ENCODE data around the gene UNC45B.
"Not testable (repeated sequence)": the region's sequence is repeated elsewhere in the genome, so short reads cannot be mapped to it uniquely, and the experiment has no call there.

Gene UNC45B

DNA sequence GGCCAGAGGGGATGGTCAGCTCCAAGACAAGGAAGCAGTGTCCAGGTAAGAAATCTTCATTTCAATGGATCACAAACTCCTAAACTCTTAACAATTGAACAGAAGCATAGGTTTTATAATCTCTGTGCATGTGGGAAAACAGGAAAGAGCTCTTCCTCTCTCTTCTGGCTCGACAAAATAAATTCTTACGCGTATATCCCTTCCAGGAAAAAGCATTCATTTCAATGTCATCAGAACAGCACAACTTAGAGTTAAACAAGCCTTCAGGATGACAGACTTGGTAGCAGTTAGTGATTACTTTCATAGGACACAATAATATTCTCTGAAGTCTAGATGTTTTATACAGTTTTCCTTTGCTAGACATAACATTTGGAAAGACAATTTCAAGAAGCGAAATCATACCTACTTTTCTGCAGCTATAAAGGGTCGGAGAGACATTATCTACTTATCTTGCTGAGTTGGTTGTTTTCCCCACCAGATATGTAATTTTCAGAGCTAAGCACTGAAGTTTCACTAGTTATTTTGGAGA, 65.9 kb downstream of the UNC45B start:
- no peak for DNase-seq (ENCODE audit: insufficient read length, low spot score)
- FAIRE-seq = no peak

DNA sequence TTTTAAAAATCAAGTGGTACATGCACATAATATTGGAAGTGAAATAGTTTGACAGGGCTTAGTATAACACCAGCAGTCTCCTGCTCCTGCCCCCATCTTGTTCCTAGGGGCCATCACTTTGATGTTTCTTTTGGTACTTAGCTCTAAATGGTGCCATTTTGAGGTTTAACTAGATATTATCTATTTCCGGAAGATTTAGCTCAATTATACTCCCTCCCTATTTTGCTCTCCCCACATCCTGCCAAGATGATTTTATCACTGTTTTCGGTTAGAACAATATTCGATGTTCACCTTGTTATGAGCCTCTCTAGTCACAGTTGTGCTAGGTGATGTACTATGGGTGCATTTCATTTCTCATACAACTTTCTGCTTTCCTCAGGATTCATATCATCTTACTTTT, 66.6 kb downstream of the UNC45B start:
- FAIRE-seq (no peak), DNase-seq (ENCODE audit: insufficient read length, low spot score) (no peak)

DNA sequence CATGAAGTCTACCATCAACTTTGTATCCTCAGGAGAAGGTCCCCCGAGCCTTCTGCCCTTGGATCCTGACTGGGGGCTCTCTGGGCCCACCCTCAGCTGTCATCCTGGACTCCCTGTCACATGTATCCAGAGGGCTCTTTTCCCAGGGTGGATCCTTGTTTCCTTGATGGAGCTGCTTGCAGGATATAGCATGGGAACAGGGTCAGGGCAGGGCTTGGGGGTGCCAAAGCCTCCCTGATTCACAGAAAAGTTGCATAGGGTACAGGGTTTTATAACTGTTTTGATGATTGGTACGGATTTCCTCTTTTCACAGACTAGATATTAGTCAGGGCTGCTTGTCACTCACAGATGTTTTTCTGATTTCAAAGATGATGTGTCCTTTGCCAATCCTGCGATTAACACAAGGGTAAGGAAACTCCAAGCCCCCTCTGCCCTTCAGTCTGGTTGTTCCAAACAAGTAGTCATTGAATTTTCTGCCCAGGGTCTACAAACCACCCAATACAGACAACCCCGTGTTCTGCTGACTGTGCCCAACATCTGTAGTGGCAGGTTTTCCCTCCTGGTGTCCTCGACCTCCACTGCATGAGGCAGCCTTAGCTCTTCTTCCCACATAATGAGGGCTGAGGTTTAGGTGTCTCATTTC, 67.1 kb downstream of the UNC45B start:
- FAIRE-seq = no peak
- no peak for DNase-seq (ENCODE audit: insufficient read length, low spot score)

DNA sequence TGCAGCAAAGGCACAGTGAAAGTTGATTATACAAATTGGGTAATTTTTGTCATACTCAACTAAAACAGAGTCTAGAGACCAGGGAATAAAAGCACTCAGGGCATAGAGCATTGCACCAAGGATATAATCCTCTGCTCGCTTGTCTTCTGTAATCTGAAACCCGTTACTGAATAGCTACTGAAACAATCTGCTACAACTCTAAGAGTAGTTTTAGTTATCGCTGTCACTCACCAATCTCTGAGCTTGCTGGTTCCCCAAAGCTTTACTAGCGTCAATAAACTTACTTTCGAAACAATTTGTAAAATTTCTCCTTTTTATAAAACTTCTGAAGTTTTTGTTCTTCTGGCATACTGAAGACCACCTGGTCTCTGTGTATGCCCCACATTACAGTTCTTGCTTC, 69.5 kb downstream of the UNC45B start:
- no peak for DNase-seq (ENCODE audit: insufficient read length, low spot score)
- FAIRE-seq = no peak

DNA sequence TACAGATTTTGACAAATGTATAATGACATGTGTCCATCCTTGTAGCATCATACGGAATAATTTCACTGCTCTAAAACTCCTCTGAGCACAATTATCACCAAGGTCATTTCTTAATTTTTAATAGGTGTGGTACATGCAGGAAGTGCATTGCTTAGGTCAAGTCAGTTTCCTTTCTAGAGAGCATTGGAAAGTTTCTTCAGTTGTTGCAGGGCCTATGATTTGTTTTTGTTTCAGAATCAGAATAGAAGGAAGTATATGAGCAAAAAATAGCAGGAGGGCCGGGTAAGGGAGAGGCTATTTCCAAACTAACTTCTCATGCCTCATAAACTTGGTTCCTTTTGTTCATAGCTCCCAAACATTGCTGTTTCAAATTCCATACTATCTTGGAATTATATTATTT, 71.3 kb downstream of the UNC45B start:
- FAIRE-seq = no peak
- DNase-seq (ENCODE audit: insufficient read length, low spot score) = no peak

DNA sequence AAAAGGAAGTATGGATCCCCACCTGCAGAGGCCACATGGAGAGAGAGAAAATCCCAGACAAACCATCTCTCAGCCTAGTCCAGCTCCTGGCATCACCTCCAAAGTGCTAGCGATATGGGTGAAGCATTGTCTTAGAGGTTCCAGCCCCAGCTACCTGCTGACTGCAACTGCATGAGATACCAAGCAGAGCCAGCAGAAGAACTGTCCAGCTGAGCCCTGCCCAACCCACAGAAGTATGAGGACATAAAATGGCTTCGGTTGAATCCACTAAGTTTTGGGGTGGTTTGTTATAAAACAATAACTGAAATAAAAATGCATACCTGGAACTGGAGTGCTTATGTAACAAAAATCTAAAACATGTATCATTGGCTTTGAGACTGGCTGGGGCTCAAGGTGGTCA, 74.8 kb downstream of the UNC45B start:
- no peak for DNase-seq (ENCODE audit: insufficient read length, low spot score)
- FAIRE-seq = no peak

DNA sequence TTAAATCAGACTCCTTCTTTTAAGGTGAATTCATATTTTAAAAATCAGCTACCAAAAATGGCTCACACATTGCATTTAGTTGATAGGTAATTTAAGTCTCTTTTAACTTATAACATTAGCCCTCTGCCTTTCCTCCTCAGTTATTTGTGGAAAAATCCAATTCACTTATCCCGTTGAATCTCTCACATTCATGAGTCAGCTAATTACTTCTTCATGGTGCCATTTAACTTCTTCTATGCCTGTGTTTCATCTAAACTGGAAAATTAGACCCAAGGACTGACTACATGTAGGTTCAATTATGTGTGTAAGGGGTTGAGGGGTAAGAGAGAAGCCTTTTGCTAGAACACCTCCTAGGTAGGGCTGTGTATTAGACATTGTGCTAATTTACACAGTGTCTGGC, 76.8 kb downstream of the UNC45B start:
- no peak for FAIRE-seq
- DNase-seq (ENCODE audit: insufficient read length, low spot score) = no peak

DNA sequence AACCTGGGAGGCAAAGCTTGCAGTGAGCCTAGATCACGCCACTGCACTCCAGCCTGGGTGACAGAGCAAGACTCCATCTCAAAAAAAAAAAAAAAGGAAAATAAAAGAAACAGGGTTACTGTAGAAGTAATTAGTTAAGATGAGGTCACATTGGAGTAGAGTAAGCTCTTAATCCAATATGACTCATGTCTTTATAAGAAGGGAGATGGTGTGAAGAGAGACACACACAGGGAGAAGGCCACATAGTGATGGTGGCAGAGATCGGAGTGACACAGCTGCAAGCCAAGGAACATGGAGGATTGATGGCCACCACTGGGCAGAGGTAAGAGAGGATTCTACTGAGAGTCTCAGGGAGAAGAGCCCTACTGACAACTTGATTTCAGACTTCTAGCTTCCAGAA, 79.9 kb downstream of the UNC45B start:
- FAIRE-seq = no peak
- no peak for DNase-seq (ENCODE audit: insufficient read length, low spot score)

DNA sequence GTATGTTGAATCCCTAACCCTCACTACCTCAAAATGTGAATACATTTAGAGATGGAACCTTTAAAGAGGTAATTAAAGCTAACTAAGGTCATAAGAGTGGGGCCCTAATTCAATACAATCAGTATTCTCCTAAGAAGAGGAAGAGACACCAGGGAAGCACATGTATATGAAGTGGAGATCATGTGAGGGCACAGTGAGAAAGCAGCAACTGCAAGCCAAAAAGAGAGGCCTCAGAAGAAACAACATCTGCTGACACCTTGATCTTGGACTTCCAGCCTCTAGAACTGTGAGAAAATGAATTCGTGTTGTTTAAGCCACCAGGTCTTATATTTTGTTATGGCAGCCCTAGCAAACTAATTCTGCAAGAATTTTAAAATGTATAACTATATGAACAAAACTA, 82.0 kb downstream of the UNC45B start:
- DNase-seq (ENCODE audit: insufficient read length, low spot score) = no peak
- no peak for FAIRE-seq

DNA sequence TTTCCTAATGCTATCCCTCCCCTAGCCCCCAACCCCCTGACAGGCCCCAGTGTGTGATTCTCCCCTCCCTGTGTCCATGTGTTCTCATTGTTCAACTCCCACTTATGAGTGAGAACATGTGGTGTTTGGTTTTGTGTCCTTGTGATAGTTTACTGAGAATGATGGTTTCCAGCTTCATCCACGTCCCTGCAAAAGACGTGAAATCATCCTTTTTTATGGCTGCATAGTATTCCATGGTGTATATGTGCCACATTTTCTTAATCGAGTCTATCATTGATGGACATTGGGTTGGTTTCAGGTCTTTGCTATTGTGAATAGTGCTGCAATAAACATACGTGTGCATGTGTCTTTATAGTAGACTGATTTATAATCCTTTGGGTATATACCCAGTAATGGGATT, 86.7 kb downstream of the UNC45B start:
- DNase-seq (ENCODE audit: insufficient read length, low spot score); FAIRE-seq: not testable (repeated sequence)

DNA sequence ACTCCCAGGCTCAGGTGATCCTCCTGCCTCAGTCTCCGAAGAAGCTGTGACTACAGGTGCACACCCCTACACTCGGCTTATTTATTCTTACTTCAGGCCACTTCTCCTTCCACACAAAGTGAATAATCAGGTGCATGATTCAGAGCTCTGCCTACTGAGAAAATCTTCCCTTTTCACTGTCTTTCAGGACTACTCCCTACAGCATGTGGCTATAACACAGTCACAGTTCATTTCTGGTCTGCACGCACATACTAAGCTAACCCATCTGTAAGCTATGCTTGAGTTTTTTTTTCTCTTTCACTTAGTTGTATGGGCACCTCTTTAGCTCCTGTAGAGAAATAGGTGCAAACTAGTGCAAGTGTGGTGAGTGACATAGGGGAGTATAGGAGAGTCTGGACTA, 87.7 kb downstream of the UNC45B start:
- no peak for DNase-seq (ENCODE audit: insufficient read length, low spot score)
- FAIRE-seq = no peak

DNA sequence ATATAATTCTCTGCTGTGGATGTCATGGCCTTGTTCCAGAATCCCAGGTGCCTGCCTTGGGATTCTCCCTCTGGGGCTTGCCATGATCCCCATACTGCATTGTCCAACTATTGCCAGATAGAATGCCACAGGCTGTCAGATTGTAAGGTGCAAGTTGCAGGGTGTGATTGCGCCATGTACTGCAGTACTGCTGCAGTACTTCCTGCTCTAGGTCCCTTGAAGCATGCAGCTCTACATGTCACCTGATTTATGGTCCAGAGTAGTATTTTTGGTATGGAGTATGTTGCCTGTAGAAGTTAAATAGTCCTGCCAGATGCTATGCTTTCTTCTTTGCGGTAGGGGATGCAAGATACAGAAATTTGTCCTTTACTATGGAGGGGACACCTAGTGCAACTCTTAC, 88.3 kb downstream of the UNC45B start:
- no peak for DNase-seq (ENCODE audit: insufficient read length, low spot score)
- FAIRE-seq = no peak

DNA sequence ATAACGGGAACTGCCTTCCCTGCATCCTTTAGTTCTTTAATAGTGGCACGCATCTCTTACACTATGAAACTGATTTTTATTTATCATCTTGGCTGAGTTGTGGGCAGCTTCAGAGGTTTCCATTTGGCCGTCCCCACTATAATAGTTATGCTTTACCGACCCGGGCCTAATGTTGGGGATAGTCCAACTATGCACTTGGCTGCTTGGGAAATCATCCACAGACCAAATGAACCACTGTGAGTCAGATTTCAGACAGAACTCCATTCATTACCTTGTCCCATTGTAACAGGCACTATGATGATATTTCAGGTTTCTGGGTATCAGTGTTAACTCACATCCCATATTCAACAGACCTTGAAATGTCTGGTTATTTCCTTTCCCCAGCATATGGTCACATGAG, 89.2 kb downstream of the UNC45B start:
- FAIRE-seq (no peak), DNase-seq (ENCODE audit: insufficient read length, low spot score) (no peak)

DNA sequence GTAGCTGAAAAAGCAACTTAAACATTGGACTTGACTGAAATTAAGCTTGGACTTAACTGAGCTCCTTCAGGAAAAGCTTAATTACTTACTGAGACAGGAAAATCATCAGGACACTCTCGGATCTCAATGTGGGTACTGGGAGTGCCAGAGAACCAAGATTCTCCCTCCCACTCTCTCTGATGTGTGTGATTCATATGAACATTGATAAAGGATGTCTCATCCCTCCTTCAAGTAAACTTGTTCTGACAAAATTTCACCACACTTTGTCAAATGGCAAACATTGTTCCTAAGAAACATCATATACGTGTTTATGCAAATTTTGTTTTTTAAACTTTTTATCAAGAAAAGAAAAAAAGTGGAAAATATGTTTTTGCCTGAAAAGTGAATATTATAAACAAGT, 91.2 kb downstream of the UNC45B start:
- FAIRE-seq (peak; percentile 23), DNase-seq (ENCODE audit: insufficient read length, low spot score) (no peak)

Measured in HTR-8/SVneo (cell line).